Activated CD4-positive, alpha-beta T cell treated with anti-CD3 and anti-CD28 coated beads for 48 hours (primary cell): ENCODE data around the gene APBB1.
"Not testable (repeated sequence)": the region's sequence is repeated elsewhere in the genome, so short reads cannot be mapped to it uniquely, and the experiment has no call there.

Source experiments
- DNase-seq: peaks from one replicate; pipeline ENCODE4 v3.0.0-alpha.2; 2020

APBB1 gene

GRCh38 chr11:6415797-6416196, 3.1 kb downstream of the APBB1 start:
- no peak for DNase-seq

- peak; percentile 59 for DNase-seq
Measured at GRCh38 chr11:6414874-6415328, 4.0 kb downstream of the APBB1 start.

- peak; percentile 81 for DNase-seq
Measured at GRCh38 chr11:6413791-6414201, 5.1 kb downstream of the APBB1 start.

- no peak for DNase-seq
Measured at GRCh38 chr11:6411594-6412031, 7.3 kb downstream of the APBB1 start.

- no peak for DNase-seq
Measured at GRCh38 chr11:6410695-6411430, 8.0 kb downstream of the APBB1 start.

- no peak for DNase-seq
Measured at GRCh38 chr11:6406370-6406769, 12.5 kb downstream of the APBB1 start.

GRCh38 chr11:6405846-6406245, 13.0 kb downstream of the APBB1 start:
- DNase-seq, result no peak

GRCh38 chr11:6405052-6405667, 13.7 kb downstream of the APBB1 start:
- DNase-seq, result no peak

GRCh38 chr11:6404342-6405051, 14.4 kb downstream of the APBB1 start:
- peak; percentile 36 for DNase-seq

GRCh38 chr11:6403539-6403938, 15.4 kb downstream of the APBB1 start:
- DNase-seq, result no peak

GRCh38 chr11:6402561-6402981, 16.3 kb downstream of the APBB1 start:
- DNase-seq, result peak; percentile 72

GRCh38 chr11:6402061-6402470, 16.8 kb downstream of the APBB1 start:
- peak; percentile 38 for DNase-seq

- no peak for DNase-seq
Measured at GRCh38 chr11:6401464-6401863, 17.4 kb downstream of the APBB1 start.

- no peak for DNase-seq
Measured at GRCh38 chr11:6400431-6401345, 18.2 kb downstream of the APBB1 start.

GRCh38 chr11:6397636-6398035, 21.3 kb downstream of the APBB1 start:
- DNase-seq, result no peak

GRCh38 chr11:6397156-6397555, 21.7 kb downstream of the APBB1 start:
- no peak for DNase-seq

- DNase-seq, result no peak
Measured at GRCh38 chr11:6395470-6396060, 23.3 kb downstream of the APBB1 start.

- no peak for DNase-seq
Measured at GRCh38 chr11:6393989-6394670, 24.8 kb downstream of the APBB1 start.

- DNase-seq, result not testable (repeated sequence)
Measured at GRCh38 chr11:6392251-6392650, 26.6 kb downstream of the APBB1 start.

GRCh38 chr11:6391537-6392134, 27.3 kb downstream of the APBB1 start:
- no peak for DNase-seq
